HEK293T (cell line): ENCODE data around the gene MUC5B.

ENCODE experiments used
- ELF4 ChIP-seq: fragments of 450-650 bp; IDR thresholded peaks from 2 replicates; pipeline ENCODE4 v1.6.1; 2017; ENCODE audit warnings: antibody characterized with exemption
- LEF1 ChIP-seq: fragments of 450-650 bp; IDR thresholded peaks from 2 replicates; pipeline ENCODE4 v1.6.1; 2017; ENCODE audit warnings: mild to moderate bottlenecking, borderline replicate concordance
- SUZ12 ChIP-seq: fragments of 450-650 bp; IDR thresholded peaks from 2 replicates; pipeline ENCODE4 v1.6.1; 2016; ENCODE audit warnings: mild to moderate bottlenecking
- TARDBP ChIP-seq: fragments of 450-650 bp; IDR thresholded peaks from 2 replicates; pipeline ENCODE4 v1.6.1; 2016

DNA sequence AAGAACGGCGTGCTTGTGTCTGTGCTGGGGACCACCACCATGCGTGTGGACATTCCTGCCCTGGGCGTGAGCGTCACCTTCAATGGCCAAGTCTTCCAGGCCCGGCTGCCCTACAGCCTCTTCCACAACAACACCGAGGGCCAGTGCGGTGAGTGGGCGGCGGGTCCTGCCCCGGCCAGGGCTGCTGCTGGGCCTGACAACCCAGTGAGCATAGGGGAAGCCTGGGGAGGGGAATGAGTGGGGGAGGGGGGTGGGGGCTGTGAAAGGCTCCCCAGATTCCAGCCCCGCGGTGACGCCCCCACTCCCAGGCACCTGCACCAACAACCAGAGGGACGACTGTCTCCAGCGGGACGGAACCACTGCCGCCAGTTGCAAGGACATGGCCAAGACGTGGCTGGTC is 31.9 kb downstream of the MUC5B start:
- TF ChIP-seq SUZ12 (no peak), ELF4 (no peak), TARDBP (no peak), LEF1 (no peak)
